GM10248 (cell line): ENCODE results near the gene MS4A6A.

Experiments
- CTCF ChIA-PET: fragments of 300-600 bp; sonication (Branson Sonifier 250); formaldehyde crosslinking; extraction: SDS; loops from one replicate; lab custom pipeline; 2021; ENCODE audit warnings: antibody characterized with exemption; lab: Yijun Ruan, JAX
- POLR2A ChIA-PET: fragments of 350-650 bp; sonication (Branson Sonifier 250); formaldehyde crosslinking; extraction: SDS; loops from one replicate; lab custom pipeline; 2020; ENCODE audit warnings: antibody characterized with exemption; lab: Yijun Ruan, JAX
- DNase-seq: peaks from one replicate; pipeline ENCODE4 v3.0.0; 2012; ENCODE audit errors: extremely low spot score
- CTCF ChIP-seq: IDR thresholded peaks from 2 replicates; pipeline ENCODE4 v1.5.1; 2012; ENCODE audit warnings: mild to moderate bottlenecking, low read depth; ENCODE audit errors: extremely low read depth, missing control alignments, control extremely low read depth

The MS4A6A gene

GRCh38 chr11:60182541-60183330 lies at the start of gene MS4A6A:
MS4A6A (minus strand) TSS chr11:60183083; CDS start chr11:60181727, 1,356 bp downstream.
- no peak for TF ChIP-seq CTCF
- ChIA-PET POLR2A (no interaction called here), CTCF (interaction anchor here (0.9 to 3.6 kb wide), 6 partner anchors 9 to 81 kb away, joined by 3 to 28 read pairs (median 8); no protein-coding TSS in a partner anchor)
- DNase-seq, result no peak

GRCh38 chr11:60230681-60231080 lies 47.8 kb upstream of the MS4A6A start:
- DNase-seq, result no peak
- ChIA-PET POLR2A (no interaction called here), CTCF (interaction anchor here (0.7 to 2.3 kb wide), 3 partner anchors 13 to 34 kb away, joined by 3 to 10 read pairs (median 9); no protein-coding TSS in a partner anchor)
- TF ChIP-seq CTCF, result no peak

- DNase-seq, result no peak
- TF ChIP-seq CTCF, result no peak
- CTCF ChIA-PET, result no interaction called here
- POLR2A ChIA-PET, result no interaction called here
Measured at GRCh38 chr11:60222141-60222540, 39.3 kb upstream of the MS4A6A start.

DNA sequence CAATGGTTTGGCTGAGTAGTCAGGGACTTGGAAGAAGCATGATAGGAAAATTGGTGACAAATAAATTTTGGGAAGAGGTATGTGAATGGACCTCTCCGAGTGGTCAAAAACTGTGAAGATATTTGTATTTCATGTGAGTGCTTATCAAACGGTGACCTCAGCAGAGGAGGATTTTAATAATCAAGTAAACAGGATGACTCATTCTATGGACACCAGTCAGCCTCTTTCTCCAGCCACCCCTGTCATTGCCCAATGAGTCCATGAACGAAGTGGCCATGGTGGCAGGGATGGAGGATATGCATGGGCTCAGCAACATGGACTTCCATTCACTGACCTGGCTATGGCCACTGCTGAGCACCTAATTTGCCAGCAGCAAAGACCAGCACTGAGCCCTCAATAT lies 38.8 kb upstream of the MS4A6A start:
- DNase-seq, result no peak
- ChIA-PET POLR2A (no interaction called here), CTCF (no interaction called here)
- TF ChIP-seq CTCF, result no peak

- DNase-seq, result no peak
- CTCF ChIA-PET, result interaction anchor here (1.5 kb wide), 2 partner anchors 12 to 25 kb away, joined by 3 read pairs; no protein-coding TSS in a partner anchor
- no peak for TF ChIP-seq CTCF
- POLR2A ChIA-PET, result no interaction called here
Measured at GRCh38 chr11:60221181-60221580, 38.3 kb upstream of the MS4A6A start.

GRCh38 chr11:60214386-60214785 lies 31.5 kb upstream of the MS4A6A start:
- TF ChIP-seq CTCF, result no peak
- DNase-seq, result no peak
- ChIA-PET POLR2A (no interaction called here), CTCF (interaction anchor here (2.2 kb wide), 1 partner anchor 10 kb away, joined by 7 read pairs; no protein-coding TSS in a partner anchor)
